Sigmoid colon (tissue), 7 donors: ENCODE results near the gene TRMU. TPM values are rescaled to one million over a fixed set of nuclear protein-coding genes. Genes with fewer than 3 reads are reported as not detected.

Experiments used
- DNase-seq: peaks from one replicate; pipeline ENCODE4 v3.0.0-alpha.2; 2019
- H3K27ac ChIP-seq, 4 donors: fragments of 200-600 bp; sonication (generic); one replicate each; pipeline ENCODE4 v1.5.1; 2016 to 2019; ENCODE audit warnings: mild to moderate bottlenecking in 1 of 4
- H3K27me3 ChIP-seq, 3 donors: fragments of 200-600 bp; sonication (generic); one replicate each; pipeline ENCODE4 v1.5.1; 2019; ENCODE audit warnings: mild to moderate bottlenecking in 1 of 3
- H3K36me3 ChIP-seq, 4 donors: fragments of 200-600 bp; sonication (generic); one replicate each; pipeline ENCODE4 v1.5.1; 2016 to 2019
- H3K4me1 ChIP-seq, 4 donors: fragments of 200-600 bp; sonication (generic); one replicate each; pipeline ENCODE4 v1.5.1; 2017 to 2019
- H3K4me3 ChIP-seq, 4 donors: fragments of 200-600 bp; sonication (generic); one replicate each; pipeline ENCODE4 v1.5.1; 2017 to 2019; ENCODE audit warnings: mild to moderate bottlenecking in 2 of 4, moderate library complexity in 1 of 4
- H3K9me3 ChIP-seq, 4 donors: fragments of 200-600 bp in 3 of 4; sonication (generic) in 3 of 4; one replicate each; pipeline versions ENCODE4 v1.5.1 to v1.6.1; 2013 to 2019
- CTCF ChIP-seq, 4 experiments: fragments of 450-650 bp in 3 of 4; fragments of 200-600 bp in 1 of 4; IDR thresholded peaks; one replicate each; pipeline ENCODE4 v1.5.1; 2016 to 2019; ENCODE audit warnings: antibody characterized with exemption in 4 of 4, mild to moderate bottlenecking in 3 of 4, moderate library complexity in 2 of 4
- EP300 ChIP-seq, 4 donors: sonication (generic); formaldehyde crosslinking; IDR thresholded peaks; one replicate each; pipeline ENCODE4 v1.6.1; 2017; ENCODE audit warnings: antibody characterized with exemption in 4 of 4
- POLR2A ChIP-seq, 2 donors: fragments of 450-650 bp; IDR thresholded peaks; one replicate each; pipeline ENCODE4 v1.6.1; 2016; ENCODE audit warnings: antibody characterized with exemption in 2 of 2, mild to moderate bottlenecking in 2 of 2, moderate library complexity in 2 of 2
- POLR2AphosphoS5 ChIP-seq, 4 donors: sonication (generic); formaldehyde crosslinking; IDR thresholded peaks; one replicate each; pipeline ENCODE4 v1.6.1; 2017; ENCODE audit warnings: antibody characterized with exemption in 4 of 4
- WGBS, 2 donors: extraction: QIAGEN DNeasy Blood & Tissue Kit; methylation state at CpG; one replicate each; pipeline ENCODE4 v1.1.7; 2013; 5-methylcytosine and 5-hydroxymethylcytosine counted together
- intact Hi-C: fragments of 100-400 bp; cut with DNase I; formaldehyde crosslinking; loops from one replicate; pipeline ENCODE4 v1.15.1; 2023
- polyA plus RNA-seq, 3 donors: library from polyadenylated mRNA; stranded (reverse); fragments of 200-250 nt; gene quantifications; one replicate each; pipeline ENCODE4 v1.2.3, GENCODE V29; 2013
- total RNA-seq, 4 donors: library from RNA; depleted of rRNA; stranded (reverse); fragments of >200 nt; gene quantifications; one replicate each; pipeline ENCODE4 v1.1.0, GENCODE V29; 2016
- donor health status: healthy with polysubstance abuse.
- donor health status: Bipolar disorder and iron deficiency.
- donor health status: healthy.

TRMU gene
- 10 to 100 TPM; 20.7 to 30.2 (median 23.3) TPM for total RNA-seq
- polyA plus RNA-seq: 10 to 100 TPM; 12.5 to 38.7 (median 13.8) TPM

- WGBS, 2 donors: 1 to 3% methylated on average over 93 of the region's 93 CpGs
- TF ChIP-seq CTCF (IDR thresholded peaks at IDR 0.05) (no peak), POLR2AphosphoS5 (IDR thresholded peaks at IDR 0.05) (peak; percentile 54 to 89 (median 70)), EP300 (IDR thresholded peaks at IDR 0.05) (no peak), POLR2A (IDR thresholded peaks at IDR 0.05) (peak in 1 of 2 donors; percentile 33)
- intact Hi-C loops: no loop called here
- H3K27ac ChIP-seq: peak within 1 kb of the TSS; percentile 87 to 92 (median 90)
- peak within 1 kb of the TSS; percentile 89 to 99 (median 94) for H3K4me3 ChIP-seq
- no peaks in the 10 kb centered on the region for H3K27me3 ChIP-seq
- peaks cover 0 to 22% (median 16%) of the 10 kb centered on the region in 4 donors for H3K4me1 ChIP-seq
- H3K36me3 ChIP-seq: peaks cover 13 to 29% (median 18%) of the 10 kb centered on the region in 4 donors
- H3K9me3 ChIP-seq: no peaks in the 10 kb centered on the region
- DNase-seq: peak; percentile 91
Measured at GRCh38 chr22:46335201-46336118, at the start of gene TRMU. Gene TRMU (plus strand): TSS chr22:46335714. CDS start chr22:46335765, 51 bp downstream.

- H3K9me3 ChIP-seq: no peaks in the 10 kb centered on the region
- H3K36me3 ChIP-seq: peaks cover 30 to 90% (median 41%) of the 10 kb centered on the region in 4 donors
- H3K27me3 ChIP-seq: no peaks in the 10 kb centered on the region
- no peak overlapping the region for H3K27ac ChIP-seq
- 94 to 96% methylated on average over 3 of the region's 3 CpGs for WGBS, 2 donors
- DNase-seq: no peak
- H3K4me3 ChIP-seq: no peak overlapping the region
- no peak for TF ChIP-seq POLR2A (IDR thresholded peaks at IDR 0.05)
- TF ChIP-seq CTCF (IDR thresholded peaks at IDR 0.05): no peak
- TF ChIP-seq EP300 (IDR thresholded peaks at IDR 0.05): no peak
- no peak for TF ChIP-seq POLR2AphosphoS5 (IDR thresholded peaks at IDR 0.05)
- H3K4me1 ChIP-seq: no peaks in the 10 kb centered on the region
- intact Hi-C loops: no loop called here
Measured at GRCh38 chr22:46286006-46286405, 49.5 kb upstream of the TRMU start.

GRCh38 chr22:46286941-46287872, 48.3 kb upstream of the TRMU start:
- no peaks in the 10 kb centered on the region for H3K4me1 ChIP-seq
- no peaks in the 10 kb centered on the region for H3K27me3 ChIP-seq
- 90 to 92% methylated on average over 15 of the region's 15 CpGs for WGBS, 2 donors
- H3K27ac ChIP-seq: peak overlapping the region in 1 of 4 donors; percentile 25
- TF ChIP-seq POLR2AphosphoS5 (IDR thresholded peaks at IDR 0.05) (no peak), EP300 (IDR thresholded peaks at IDR 0.05) (no peak), CTCF (IDR thresholded peaks at IDR 0.05) (no peak)
- no peak overlapping the region for H3K4me3 ChIP-seq
- H3K36me3 ChIP-seq: peaks cover 22 to 90% (median 38%) of the 10 kb centered on the region in 4 donors
- no peak for DNase-seq
- intact Hi-C loops: no loop called here
- H3K9me3 ChIP-seq: peaks cover 0 to 3% (median 0%) of the 10 kb centered on the region in 4 donors

GRCh38 chr22:46287873-46288751, 47.4 kb upstream of the TRMU start:
- no peak for DNase-seq
- Histone ChIP-seq H3K9me3 (peaks cover 0 to 3% (median 0%) of the 10 kb centered on the region in 4 donors), H3K27me3 (no peaks in the 10 kb centered on the region), H3K4me3 (peak overlapping the region in 1 of 4 donors; percentile 0), H3K36me3 (peaks cover 22 to 90% (median 39%) of the 10 kb centered on the region in 4 donors), H3K4me1 (no peaks in the 10 kb centered on the region), H3K27ac (peak overlapping the region in 1 of 4 donors; percentile 25)
- no peak for TF ChIP-seq POLR2A (IDR thresholded peaks at IDR 0.05)
- TF ChIP-seq EP300 (IDR thresholded peaks at IDR 0.05): no peak
- no peak for TF ChIP-seq POLR2AphosphoS5 (IDR thresholded peaks at IDR 0.05)
- TF ChIP-seq CTCF (IDR thresholded peaks at IDR 0.05): no peak
- WGBS, 2 donors: 58 to 82% methylated on average over 24 of the region's 24 CpGs
- intact Hi-C loops: no loop called here
